Hippocampal formation (tissue), 2 donors: ENCODE results near the gene DMTF1.
"Not testable (repeated sequence)": the region's sequence is repeated elsewhere in the genome, so short reads cannot be mapped to it uniquely, and the experiment has no call there.

Experiments
- DNase-seq, 2 donors: peaks; one replicate each; lab custom pipeline; 2025; lab: John Stamatoyannopoulos, UW

Gene DMTF1

GRCh38 chr7:87199700-87200450 lies 47.6 kb downstream of the DMTF1 start:
- DNase-seq = no peak

- no peak for DNase-seq
Observed at GRCh38 chr7:87202208-87202607, 50.0 kb downstream of the DMTF1 start.

GRCh38 chr7:87202705-87203104 lies 50.5 kb downstream of the DMTF1 start:
- DNase-seq = no peak

DNA sequence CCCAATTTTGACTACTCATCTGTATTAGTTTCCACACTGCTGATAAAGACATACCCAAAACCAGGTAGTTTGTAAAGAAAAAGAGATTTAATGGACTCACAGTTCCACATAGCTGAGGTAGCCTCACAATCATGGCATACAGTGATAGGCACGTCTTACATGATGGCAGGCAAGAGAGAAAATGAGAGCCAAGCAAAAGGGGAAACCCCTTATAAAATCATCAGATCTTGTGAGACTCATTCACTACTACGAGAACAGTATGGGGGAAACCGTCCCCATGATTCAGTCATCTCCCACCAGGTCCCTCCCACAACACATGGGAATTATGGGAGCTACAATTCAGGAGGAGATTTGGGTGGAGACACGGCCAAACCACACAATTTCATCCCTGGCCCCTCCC lies 51.7 kb downstream of the DMTF1 start:
- not testable (repeated sequence) for DNase-seq

- no peak for DNase-seq
Observed at GRCh38 chr7:87204933-87205332, 52.7 kb downstream of the DMTF1 start.

DNA sequence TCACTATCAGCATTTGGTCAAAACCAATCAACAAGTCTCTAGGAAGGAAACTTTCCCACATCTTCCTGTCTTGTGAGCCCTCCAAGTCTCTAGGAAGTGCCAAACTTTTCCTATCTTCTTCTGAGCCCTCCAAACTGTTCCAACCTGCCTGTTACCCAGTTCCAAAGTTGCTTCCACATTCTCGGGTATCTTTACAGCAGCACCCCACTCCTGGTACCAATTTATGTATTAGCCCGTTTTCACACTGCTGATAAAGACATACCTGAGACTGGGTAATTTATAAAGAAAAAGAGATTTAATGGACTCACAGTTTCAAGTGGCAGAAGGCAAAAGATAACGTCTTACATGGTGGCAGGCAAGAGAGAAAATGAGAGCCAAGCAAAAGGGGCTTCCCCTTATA lies 53.4 kb downstream of the DMTF1 start:
- DNase-seq = not testable (repeated sequence)

- no peak for DNase-seq
Observed at GRCh38 chr7:87206361-87206760, 54.1 kb downstream of the DMTF1 start.

DNA sequence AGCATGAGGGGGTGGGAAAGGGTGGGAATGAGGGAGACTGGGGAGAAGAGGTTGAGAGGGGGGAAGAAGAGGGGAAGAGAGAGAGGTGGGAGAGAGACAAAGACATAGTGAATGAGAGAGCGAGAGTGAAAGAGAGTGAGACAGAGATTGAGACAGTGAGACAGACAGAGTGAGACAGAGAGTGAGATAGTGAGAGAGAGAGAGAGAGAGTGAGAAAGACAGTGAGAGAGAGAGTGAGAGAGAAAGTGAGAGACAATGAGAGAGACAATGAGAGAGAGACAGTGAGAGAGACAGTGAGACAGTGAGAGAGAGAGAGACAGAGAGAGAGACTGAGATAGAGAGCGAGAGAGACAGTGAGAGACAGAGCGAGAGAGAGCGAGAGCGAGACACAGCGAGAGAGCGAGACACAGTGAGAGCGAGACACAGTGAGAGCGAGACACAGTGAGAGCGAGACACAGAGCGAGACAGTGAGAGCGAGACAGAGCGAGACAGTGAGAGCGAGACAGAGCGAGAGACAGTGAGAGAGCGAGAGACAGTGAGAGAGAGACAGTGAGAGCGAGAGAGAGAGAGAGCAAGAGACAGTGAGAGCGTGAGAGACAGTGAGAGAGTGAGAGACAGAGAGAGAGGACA lies 57.2 kb downstream of the DMTF1 start:
- DNase-seq = no peak

GRCh38 chr7:87210506-87210905 lies 58.3 kb downstream of the DMTF1 start:
- no peak for DNase-seq

- DNase-seq = no peak
Observed at GRCh38 chr7:87212498-87212897, 60.2 kb downstream of the DMTF1 start.

GRCh38 chr7:87213252-87213651 lies 61.0 kb downstream of the DMTF1 start:
- no peak for DNase-seq

GRCh38 chr7:87213811-87214210 lies 61.6 kb downstream of the DMTF1 start:
- no peak for DNase-seq

DNA sequence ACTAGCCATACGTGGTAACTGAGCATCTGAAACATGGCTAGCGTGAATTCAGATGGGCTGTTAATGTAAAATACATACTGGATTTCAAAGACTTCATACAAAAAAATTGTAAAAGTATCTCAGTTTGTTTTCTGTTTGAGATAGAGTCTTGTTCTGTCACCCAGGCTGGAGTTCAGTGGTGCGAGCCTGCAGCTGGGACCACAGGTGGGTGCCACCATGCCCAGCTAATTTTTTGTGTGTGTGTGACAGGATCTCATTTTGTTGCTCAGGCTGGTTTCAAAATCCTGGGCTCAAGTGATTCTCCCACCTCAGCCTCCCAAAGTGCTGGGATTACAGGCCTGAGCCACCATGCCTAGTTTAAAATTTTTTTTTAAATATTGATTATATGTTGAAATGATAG lies 62.8 kb downstream of the DMTF1 start:
- no peak for DNase-seq

GRCh38 chr7:87216701-87217508 lies 64.7 kb downstream of the DMTF1 start:
- peak in 1 of 2 donors; percentile 7 for DNase-seq

DNA sequence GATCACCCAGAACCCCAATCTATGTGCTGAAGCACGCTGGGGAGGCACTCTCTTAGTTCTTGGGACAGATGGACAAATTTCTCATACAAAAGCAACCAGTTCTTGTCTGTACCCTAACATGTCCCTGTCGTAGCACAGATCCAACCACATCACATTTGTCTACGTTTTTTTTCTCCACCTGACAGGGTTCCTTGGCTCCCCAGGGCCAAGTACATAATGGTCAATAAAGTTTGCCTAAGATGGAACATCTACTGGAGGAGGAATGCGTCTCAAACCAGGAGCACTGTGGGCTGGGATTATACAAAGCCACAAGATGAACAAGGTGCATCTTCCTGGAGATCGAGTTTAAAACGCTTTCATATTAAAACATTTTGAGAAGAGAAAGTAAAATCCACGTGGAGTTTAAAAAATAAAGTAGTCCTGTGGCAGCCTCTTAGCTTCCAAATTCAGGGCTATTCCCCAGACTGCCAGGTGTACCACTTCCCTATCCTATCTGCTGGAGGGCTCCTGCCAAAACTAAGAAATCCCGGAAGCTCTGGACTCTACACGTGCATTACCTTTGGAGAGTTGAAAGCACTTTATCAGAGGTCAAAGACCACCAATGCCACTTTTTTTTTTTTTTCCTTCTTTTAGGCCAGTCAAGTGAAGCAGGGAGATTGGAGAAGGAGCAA lies 65.9 kb downstream of the DMTF1 start:
- DNase-seq = no peak

DNA sequence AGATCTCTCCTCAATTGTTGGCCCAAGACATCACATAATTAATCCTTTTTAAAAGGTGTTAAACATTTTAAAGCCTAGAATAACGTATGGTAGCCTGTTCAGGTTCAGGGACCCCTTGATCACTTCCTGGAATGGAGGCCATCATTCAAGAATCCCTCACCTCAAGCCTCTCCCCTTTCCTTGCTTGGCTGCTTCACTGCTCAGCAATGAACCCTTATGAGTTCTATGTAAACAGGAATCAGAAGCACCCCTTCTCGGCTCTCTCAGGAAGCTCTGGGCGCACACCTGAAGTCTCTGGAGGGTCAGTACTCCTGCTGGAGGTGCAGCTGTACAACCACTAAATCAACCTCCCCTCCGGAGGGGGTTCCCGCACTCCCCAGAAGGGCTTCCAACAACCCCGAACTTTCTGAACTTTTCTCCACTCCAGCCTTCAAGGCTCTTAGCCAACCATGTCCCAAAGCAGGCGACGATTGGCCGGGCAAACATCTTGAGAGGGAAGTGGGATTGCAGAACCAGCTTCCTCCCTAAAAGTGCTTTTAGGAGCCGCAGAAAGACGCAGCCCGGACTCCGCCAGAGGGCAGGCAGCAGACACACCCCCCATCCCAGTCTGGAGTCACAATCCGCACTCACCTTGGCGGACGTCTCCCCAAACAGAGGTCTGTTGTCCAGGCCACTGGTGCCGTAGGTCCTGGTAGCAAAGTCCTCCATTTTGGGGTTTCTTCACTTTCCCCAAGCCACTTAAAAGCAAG lies 66.7 kb downstream of the DMTF1 start:
- peak in 1 of 2 donors; percentile 61 for DNase-seq

GRCh38 chr7:87219545-87220025 lies 67.3 kb downstream of the DMTF1 start, which contains the start of gene TMEM243:
Gene TMEM243 (minus strand): TSS chr7:87219732. CDS start chr7:87219503, 229 bp downstream.
- DNase-seq = peak; percentile 40 to 63

DNA sequence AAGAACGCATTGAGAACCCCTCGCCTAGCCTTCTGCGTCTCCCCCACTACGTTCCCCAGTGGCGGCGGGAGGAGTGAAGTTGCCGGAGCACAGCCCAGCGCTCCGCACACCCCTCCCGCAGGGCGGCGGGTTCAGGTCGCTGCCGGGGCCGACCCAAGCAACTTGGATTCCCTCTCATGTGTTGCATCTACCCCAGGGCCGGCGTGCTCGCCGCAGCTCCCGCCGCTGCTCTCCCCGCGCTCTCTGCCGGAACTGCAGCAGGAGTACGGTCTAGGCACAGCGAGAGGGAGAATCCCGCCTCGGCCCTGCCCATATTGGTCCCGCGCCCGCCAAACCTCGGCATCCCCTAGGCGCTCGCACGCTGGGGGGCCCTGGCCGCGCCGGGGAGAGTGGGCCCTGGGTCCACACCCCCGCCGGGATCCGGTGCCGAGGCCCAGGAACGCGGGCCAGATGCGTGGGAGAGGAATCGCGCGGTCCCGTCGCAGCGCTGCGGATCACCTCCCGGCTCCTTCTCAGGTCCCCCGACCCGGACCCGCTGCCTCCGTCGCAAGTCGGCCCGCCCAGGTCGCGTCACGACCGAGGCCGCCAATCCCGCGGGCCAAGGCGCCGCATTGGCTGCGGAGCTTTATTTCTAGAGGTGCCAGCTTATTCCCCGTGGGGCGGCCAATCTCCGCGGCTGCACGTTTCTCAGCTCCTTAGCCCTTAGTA lies 67.9 kb downstream of the DMTF1 start:
- DNase-seq = peak; percentile 29 to 65

- DNase-seq = peak in 1 of 2 donors; percentile 19
Observed at GRCh38 chr7:87220734-87221215, 68.5 kb downstream of the DMTF1 start.

DNA sequence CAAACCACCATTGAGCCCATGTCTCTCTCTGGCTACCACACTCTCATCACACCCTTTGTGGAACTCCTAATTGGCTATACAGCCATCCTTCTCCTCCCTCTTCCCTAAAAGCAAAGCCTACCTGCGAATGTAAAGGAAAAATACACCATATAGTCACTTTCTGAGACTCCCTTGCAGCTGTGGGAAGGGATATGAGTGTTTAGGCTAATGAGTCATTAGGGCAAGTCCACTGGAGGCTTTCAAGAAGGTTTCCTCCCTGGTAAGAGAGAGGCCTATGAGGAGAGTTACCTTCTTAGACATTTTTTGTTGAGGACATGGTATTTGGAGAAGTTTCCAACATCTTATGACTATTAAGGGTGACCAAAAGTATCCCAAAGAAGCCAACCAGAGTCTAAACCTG lies 71.4 kb downstream of the DMTF1 start:
- no peak for DNase-seq
